ENCODE data around the gene CPED1.

CPED1 gene

GRCh38 chr7:121336579-121336978 is 348.1 kb downstream of the CPED1 start:
- no peak overlapping the region for H3K4me3 ChIP-seq (ENCODE audit: low read depth, low read length)
- TF ChIP-seq CTCF (conservative IDR thresholded peaks at IDR 0.05; ENCODE audit: low read depth, low read length), result no peak
- DNase-seq (ENCODE audit: low read depth), result peak; percentile 53

- peak; percentile 62 for TF ChIP-seq CTCF (conservative IDR thresholded peaks at IDR 0.05; ENCODE audit: low read depth, low read length)
- peak; percentile 77 for DNase-seq (ENCODE audit: low read depth)
Observed at GRCh38 chr7:121337398-121337797, 348.9 kb downstream of the CPED1 start.

GRCh38 chr7:121339082-121339481 is 350.6 kb downstream of the CPED1 start:
- DNase-seq (ENCODE audit: low read depth), result peak; percentile 15
- TF ChIP-seq CTCF (conservative IDR thresholded peaks at IDR 0.05; ENCODE audit: low read depth, low read length), result no peak
- no peak overlapping the region for H3K4me3 ChIP-seq (ENCODE audit: low read depth, low read length)

More at GRCh38 chr7:121337398-121337797, 348.9 kb downstream of the CPED1 start:
- no peak overlapping the region for H3K4me3 ChIP-seq (ENCODE audit: low read depth, low read length)

- peak; percentile 79 for DNase-seq (ENCODE audit: low read depth)
- no peak overlapping the region for H3K4me3 ChIP-seq (ENCODE audit: low read depth, low read length)
- no peak for TF ChIP-seq CTCF (conservative IDR thresholded peaks at IDR 0.05; ENCODE audit: low read depth, low read length)
Observed at GRCh38 chr7:121341933-121342332, 353.4 kb downstream of the CPED1 start.

- TF ChIP-seq CTCF (conservative IDR thresholded peaks at IDR 0.05; ENCODE audit: low read depth, low read length), result no peak
- no peak overlapping the region for H3K4me3 ChIP-seq (ENCODE audit: low read depth, low read length)
- no peak for DNase-seq (ENCODE audit: low read depth)
Observed at GRCh38 chr7:121342631-121343030, 354.1 kb downstream of the CPED1 start.

- no peak for TF ChIP-seq CTCF (conservative IDR thresholded peaks at IDR 0.05; ENCODE audit: low read depth, low read length)
- peak; percentile 31 for DNase-seq (ENCODE audit: low read depth)
- no peak overlapping the region for H3K4me3 ChIP-seq (ENCODE audit: low read depth, low read length)
Observed at GRCh38 chr7:121343302-121343701, 354.8 kb downstream of the CPED1 start.

GRCh38 chr7:121344093-121344492 is 355.6 kb downstream of the CPED1 start:
- peak; percentile 35 for DNase-seq (ENCODE audit: low read depth)
- H3K4me3 ChIP-seq (ENCODE audit: low read depth, low read length), result no peak overlapping the region
- TF ChIP-seq CTCF (conservative IDR thresholded peaks at IDR 0.05; ENCODE audit: low read depth, low read length), result no peak
